H1 (cell line): ENCODE data around the gene CHRM3. TPM values are rescaled to one million over a fixed set of nuclear protein-coding genes. Genes with fewer than 3 reads are reported as not detected.

Experiments
- CTCF ChIA-PET: fragments of 300-600 bp; sonication (Branson Sonifier 250); formaldehyde crosslinking; loops from one replicate; lab custom pipeline; 2021; ENCODE audit not compliant: partially characterized antibody; lab: Charles Lee
- POLR2A ChIA-PET: fragments of 300-600 bp; sonication (Branson Sonifier 250); formaldehyde crosslinking; loops from one replicate; lab custom pipeline; 2021; ENCODE audit warnings: inconsistent platforms; ENCODE audit not compliant: partially characterized antibody; lab: Charles Lee
- DNase-seq, 2 experiments: peaks; one replicate each; pipeline versions ENCODE4 v3.0.0 to v3.0.0-alpha.2; 2010 to 2022; ENCODE audit warnings: low spot score in 2 of 2, low read depth in 1 of 2, mixed read lengths in 1 of 2
- FAIRE-seq: peaks from 2 replicates; lab custom pipeline; 2011; peaks lifted over from hg19 to GRCh38; lab: Jason Lieb, UNC
- H2AFZ ChIP-seq: 2 replicates; pipeline ENCODE4 v1.8.1; 2012; ENCODE audit warnings: low read length, inconsistent platforms
- H2AK5ac ChIP-seq: 2 replicates; pipeline ENCODE4 v1.6.1; 2013; ENCODE audit warnings: low read depth, low read length
- H2BK120ac ChIP-seq: replicated peaks from 2 replicates; pipeline ENCODE3; 2013; ENCODE audit warnings: low read depth, low read length, inconsistent platforms
- H2BK12ac ChIP-seq: 2 replicates; pipeline ENCODE4 v1.6.1; 2013; ENCODE audit warnings: low read depth, low read length
- H2BK15ac ChIP-seq: 2 replicates; pipeline ENCODE4 v1.6.1; 2013; ENCODE audit warnings: low read length
- H2BK20ac ChIP-seq: 2 replicates; pipeline ENCODE4 v1.6.1; 2013; ENCODE audit warnings: low read length
- H2BK5ac ChIP-seq: 2 replicates; pipeline ENCODE4 v1.6.1; 2013; ENCODE audit warnings: low read depth, low read length
- H3K14ac ChIP-seq: 2 replicates; pipeline ENCODE4 v1.6.1; 2013; ENCODE audit warnings: inconsistent platforms; ENCODE audit not compliant: insufficient read length
- H3K18ac ChIP-seq: 2 replicates; pipeline ENCODE4 v1.6.1; 2013; ENCODE audit warnings: low read length; ENCODE audit errors: extremely low read depth
- H3K23ac ChIP-seq: 2 replicates; pipeline ENCODE4 v1.6.1; 2013; ENCODE audit warnings: inconsistent platforms; ENCODE audit not compliant: insufficient read length
- H3K23me2 ChIP-seq: 2 replicates; pipeline ENCODE4 v1.6.1; 2013; ENCODE audit warnings: low read depth, low read length
- H3K27ac ChIP-seq: 2 replicates; pipeline ENCODE4 v1.6.1; 2011; ENCODE audit warnings: low read depth, low read length, inconsistent platforms
- H3K27me3 ChIP-seq, 4 experiments: replicated peaks in 1 of 4; 1 replicate in 1 of 4; 2 replicates in 3 of 4; pipeline versions ENCODE4 v1.6.1 to v1.8.1; 2011 to 2013; ENCODE audit warnings: low read length in 3 of 4, mild to moderate bottlenecking in 3 of 4, inconsistent platforms in 2 of 4, mixed read lengths in 2 of 4, moderate library complexity in 1 of 4; ENCODE audit not compliant: control insufficient read depth in 3 of 4, insufficient read depth in 3 of 4; ENCODE audit errors: extremely low read depth in 1 of 4
- H3K36me3 ChIP-seq, 4 experiments: 2 replicates each; pipeline versions ENCODE4 v1.6.1 to v1.8.1; 2011 to 2013; ENCODE audit warnings: mild to moderate bottlenecking in 4 of 4, low read length in 3 of 4, moderate library complexity in 2 of 4, control low read depth in 1 of 4, inconsistent platforms in 1 of 4; ENCODE audit not compliant: insufficient read depth in 4 of 4, control insufficient read depth in 2 of 4
- H3K4ac ChIP-seq: replicated peaks from 2 replicates; pipeline ENCODE3; 2013; ENCODE audit warnings: low read length, low read depth, mixed read lengths, inconsistent platforms; ENCODE audit not compliant: insufficient read length
- H3K4me1 ChIP-seq, 4 experiments: replicated peaks in 1 of 4; 1 replicate in 1 of 4; 2 replicates in 3 of 4; pipeline versions ENCODE4 v1.6.1 to v1.8.1; 2011 to 2013; ENCODE audit warnings: low read length in 3 of 4, inconsistent platforms in 2 of 4, mixed read lengths in 1 of 4; ENCODE audit not compliant: insufficient read depth in 4 of 4, control insufficient read depth in 3 of 4
- H3K4me2 ChIP-seq, 2 experiments: 2 replicates each; pipeline versions ENCODE4 v1.6.1 to v1.8.1; 2011 to 2013; ENCODE audit warnings: low read depth in 2 of 2, low read length in 2 of 2, control low read depth in 1 of 2, inconsistent platforms in 1 of 2, mild to moderate bottlenecking in 1 of 2; ENCODE audit not compliant: insufficient read depth in 1 of 2
- H3K4me3 ChIP-seq, 4 experiments: fragments of 200-600, 300-600 bp in 1 of 4; sonication (generic), shearing (Covaris generic), sonication (Bioruptor Twin) in 1 of 4; 2 replicates each; pipeline versions ENCODE4 v1.5.1 to v1.8.1; 2011 to 2016; ENCODE audit warnings: low read length in 4 of 4, low read depth in 3 of 4, control low read depth in 2 of 4, inconsistent platforms in 2 of 4, mild to moderate bottlenecking in 2 of 4, mixed read lengths in 1 of 4, moderate library complexity in 1 of 4; ENCODE audit not compliant: insufficient read depth in 2 of 4; ENCODE audit errors: extremely low read depth in 1 of 4
- H3K56ac ChIP-seq: replicated peaks from 2 replicates; pipeline ENCODE3; 2013; ENCODE audit warnings: low read depth, mild to moderate bottlenecking, mixed read lengths, low read length, inconsistent platforms; ENCODE audit not compliant: insufficient read length
- H3K79me1 ChIP-seq: 2 replicates; pipeline ENCODE4 v1.6.1; 2013; ENCODE audit warnings: low read depth, low read length, control low read depth
- H3K79me2 ChIP-seq, 2 experiments: 2 replicates each; pipeline versions ENCODE4 v1.6.1 to v1.8.1; 2012 to 2013; ENCODE audit warnings: low read length in 2 of 2, mild to moderate bottlenecking in 2 of 2, inconsistent platforms in 1 of 2; ENCODE audit not compliant: insufficient read depth in 2 of 2, control insufficient read depth in 1 of 2
- H3K9ac ChIP-seq, 4 experiments: replicated peaks in 1 of 4; 1 replicate in 1 of 4; 2 replicates in 3 of 4; pipeline versions ENCODE4 v1.6.1 to v1.8.1; 2011 to 2013; ENCODE audit warnings: low read depth in 3 of 4, low read length in 3 of 4, control low read depth in 2 of 4, mild to moderate bottlenecking in 2 of 4, moderate library complexity in 2 of 4, inconsistent platforms in 1 of 4; ENCODE audit errors: extremely low read depth in 1 of 4
- H3K9me3 ChIP-seq, 2 experiments: 2 replicates each; pipeline versions ENCODE4 v1.6.1 to v1.8.1; 2012 to 2013; ENCODE audit warnings: mild to moderate bottlenecking in 2 of 2, moderate library complexity in 2 of 2, control low read depth in 1 of 2, inconsistent platforms in 1 of 2, low read depth in 1 of 2, low read length in 1 of 2, mixed read lengths in 1 of 2; ENCODE audit not compliant: insufficient read depth in 2 of 2
- H4K20me1 ChIP-seq, 2 experiments: replicated peaks in 1 of 2; 2 replicates each; pipeline versions ENCODE3 to v1.8.1; 2011 to 2013; ENCODE audit warnings: inconsistent platforms in 2 of 2, low read length in 2 of 2, mild to moderate bottlenecking in 1 of 2; ENCODE audit not compliant: insufficient read depth in 2 of 2, control insufficient read depth in 1 of 2
- H4K5ac ChIP-seq: 2 replicates; pipeline ENCODE4 v1.6.1; 2013; ENCODE audit warnings: low read length, low read depth, mixed read lengths, inconsistent platforms; ENCODE audit not compliant: insufficient read length
- H4K8ac ChIP-seq: 2 replicates; pipeline ENCODE4 v1.8.0; 2013; ENCODE audit warnings: mild to moderate bottlenecking, moderate library complexity, low read length, inconsistent platforms; ENCODE audit not compliant: insufficient read depth; ENCODE audit errors: extremely low read depth
- H4K91ac ChIP-seq: replicated peaks from 2 replicates; pipeline ENCODE3; 2013; ENCODE audit warnings: low read length, mixed read lengths, inconsistent platforms; ENCODE audit not compliant: insufficient read length
- ATF3 ChIP-seq: IDR thresholded peaks from 2 replicates; pipeline ENCODE4 v1.6.1; 2011; ENCODE audit warnings: low read depth, mild to moderate bottlenecking, low read length; ENCODE audit not compliant: insufficient read depth
- FOSL1 ChIP-seq: IDR thresholded peaks from 2 replicates; pipeline ENCODE4 v1.6.1; 2011; ENCODE audit warnings: mild to moderate bottlenecking, low read depth, low read length, moderate library complexity; ENCODE audit not compliant: insufficient read depth
- POLR2A ChIP-seq, 2 experiments: IDR thresholded peaks; 1 replicate in 1 of 2; 2 replicates in 1 of 2; pipeline ENCODE4 v1.6.1; 2011; ENCODE audit warnings: low read depth in 2 of 2, low read length in 2 of 2, mild to moderate bottlenecking in 2 of 2; ENCODE audit errors: control extremely low read depth in 1 of 2
- SP2 ChIP-seq: IDR thresholded peaks from 2 replicates; pipeline ENCODE4 v1.6.1; 2012; ENCODE audit warnings: mild to moderate bottlenecking, low read length, inconsistent platforms
- TAF1 ChIP-seq: IDR thresholded peaks from 2 replicates; pipeline ENCODE4 v1.6.1; 2011; ENCODE audit warnings: mild to moderate bottlenecking, low read depth, low read length
- WGBS, 2 experiments: shearing (Covaris generic) in 1 of 2; methylation state at CpG; one replicate each; pipeline versions ENCODE4 v1.1.6 to v1.1.7; 2013 to 2015; ENCODE audit warnings: low lambda C conversion rate in 2 of 2, mixed read lengths in 2 of 2, inconsistent platforms in 1 of 2, low coverage in 1 of 2, missing lambda C conversion rate in 1 of 2; ENCODE audit not compliant: insufficient replicate concordance in 2 of 2, insufficient coverage in 1 of 2, insufficient read length in 1 of 2; ENCODE audit errors: extremely low coverage in 1 of 2, missing lambda C conversion rate in 1 of 2; 5-methylcytosine and 5-hydroxymethylcytosine counted together
- polyA plus RNA-seq, 7 experiments: library from polyadenylated mRNA; depleted of rRNA in 3 of 7; stranded (reverse) in 5 of 7; unstranded in 2 of 7; fragments of >200 nt in 5 of 7; fragments of 200-250 nt in 2 of 7; gene quantifications; 1 replicate in 5 of 7; 2 replicates in 1 of 7; 4 replicates in 1 of 7; pipeline versions ENCODE4 v1.2.1 to v1.2.3, GENCODE V29; 2011 to 2013; ENCODE audit warnings: missing spikeins in 2 of 7, mixed read lengths in 2 of 7
- total RNA-seq: library from RNA; stranded (reverse); fragmentation: NEBNext Ultra II Directional; extraction: Animal tissue kit (Norgen Biotek cat#: 25700); gene quantifications from 2 replicates; pipeline ENCODE4 v1.2.1, GENCODE V29; 2021

Gene CHRM3
- total and polyA plus RNA-seq, 2 of the 8 experiments (the other 6 are each of a cell fraction or from before 2014, with no cell fraction given), result 3.3 to 5.0 TPM

GRCh38 chr1:239392271-239392670, 5.9 kb downstream of the CHRM3 start:
- POLR2A ChIA-PET, result no interaction called here
- H3K4ac ChIP-seq, result no peak overlapping the region

More at GRCh38 chr1:239392271-239392670, 5.9 kb downstream of the CHRM3 start:
- H3K9me3 ChIP-seq, result no peaks in the 10 kb centered on the region
- no peak overlapping the region for H4K8ac ChIP-seq
- H2BK15ac ChIP-seq, result no peak overlapping the region
- no peak overlapping the region for H2BK5ac ChIP-seq
- H3K23me2 ChIP-seq, result peaks cover 5% of the 10 kb centered on the region; the same call in 1 of the 2 replicates
- no peaks in the 10 kb centered on the region for H3K79me1 ChIP-seq
- H3K4me1 ChIP-seq, result peaks cover 0 to 4% (median 1%) of the 10 kb centered on the region in 4 experiments; a peak in 2 of 7 replicates
- no peak overlapping the region for H2BK20ac ChIP-seq
- H3K23ac ChIP-seq, result no peak overlapping the region
- H3K18ac ChIP-seq, result no peak overlapping the region
- no peak overlapping the region for H3K27ac ChIP-seq
- no peak overlapping the region for H4K91ac ChIP-seq
- TF ChIP-seq POLR2A (IDR thresholded peaks at IDR 0.05; ENCODE audit: control extremely low read depth in 1 of 2, low read depth in 2 of 2, low read length in 2 of 2), result no peak
- no peak for TF ChIP-seq SP2
- TF ChIP-seq TAF1, result no peak
- no peak for TF ChIP-seq FOSL1
- no peak for TF ChIP-seq ATF3
- DNase-seq, result no peak
- H3K4me2 ChIP-seq, result no peak overlapping the region
- peaks cover 1 to 3% of the 10 kb centered on the region in 2 experiments for H4K20me1 ChIP-seq
- H3K9ac ChIP-seq, result no peak overlapping the region; a peak in 1 of 7 replicates
- no peak overlapping the region for H3K14ac ChIP-seq
- no peaks in the 10 kb centered on the region for H3K36me3 ChIP-seq
- H2BK12ac ChIP-seq, result no peak overlapping the region
- WGBS, 2 experiments, result 94% methylated on average over 3 of the region's 3 CpGs; no CpG with 5 or more reads in 1 of the 2 experiments
- H3K56ac ChIP-seq, result no peak overlapping the region
- H2AK5ac ChIP-seq, result no peak overlapping the region
- peaks cover 7 to 16% (median 15%) of the 10 kb centered on the region in 4 experiments for H3K27me3 ChIP-seq
- CTCF ChIA-PET, result interaction anchor here (0.9 to 5.9 kb wide), 5 partner anchors 12 to 560 kb away, joined by 3 to 27 read pairs (median 6); no protein-coding TSS in a partner anchor
- no peaks in the 10 kb centered on the region for H3K79me2 ChIP-seq
- no peak overlapping the region for H3K4me3 ChIP-seq
- H2AFZ ChIP-seq, result no peak overlapping the region
- FAIRE-seq, result no peak
- no peak overlapping the region for H2BK120ac ChIP-seq
- H4K5ac ChIP-seq, result no peak overlapping the region
